Activated CD8-positive, alpha-beta memory T cell treated with anti-CD3 and anti-CD28 coated beads for 48 hours (primary cell): ENCODE measurements around the gene BMS1.
"Not testable (repeated sequence)": the region's sequence is repeated elsewhere in the genome, so short reads cannot be mapped to it uniquely, and the experiment has no call there.

Experiments
- DNase-seq, 3 experiments: peaks; one replicate each; pipeline ENCODE4 v3.0.0-alpha.2; 2020; ENCODE audit warnings: low read depth in 2 of 3, low spot score in 2 of 3

Gene BMS1, protein sequence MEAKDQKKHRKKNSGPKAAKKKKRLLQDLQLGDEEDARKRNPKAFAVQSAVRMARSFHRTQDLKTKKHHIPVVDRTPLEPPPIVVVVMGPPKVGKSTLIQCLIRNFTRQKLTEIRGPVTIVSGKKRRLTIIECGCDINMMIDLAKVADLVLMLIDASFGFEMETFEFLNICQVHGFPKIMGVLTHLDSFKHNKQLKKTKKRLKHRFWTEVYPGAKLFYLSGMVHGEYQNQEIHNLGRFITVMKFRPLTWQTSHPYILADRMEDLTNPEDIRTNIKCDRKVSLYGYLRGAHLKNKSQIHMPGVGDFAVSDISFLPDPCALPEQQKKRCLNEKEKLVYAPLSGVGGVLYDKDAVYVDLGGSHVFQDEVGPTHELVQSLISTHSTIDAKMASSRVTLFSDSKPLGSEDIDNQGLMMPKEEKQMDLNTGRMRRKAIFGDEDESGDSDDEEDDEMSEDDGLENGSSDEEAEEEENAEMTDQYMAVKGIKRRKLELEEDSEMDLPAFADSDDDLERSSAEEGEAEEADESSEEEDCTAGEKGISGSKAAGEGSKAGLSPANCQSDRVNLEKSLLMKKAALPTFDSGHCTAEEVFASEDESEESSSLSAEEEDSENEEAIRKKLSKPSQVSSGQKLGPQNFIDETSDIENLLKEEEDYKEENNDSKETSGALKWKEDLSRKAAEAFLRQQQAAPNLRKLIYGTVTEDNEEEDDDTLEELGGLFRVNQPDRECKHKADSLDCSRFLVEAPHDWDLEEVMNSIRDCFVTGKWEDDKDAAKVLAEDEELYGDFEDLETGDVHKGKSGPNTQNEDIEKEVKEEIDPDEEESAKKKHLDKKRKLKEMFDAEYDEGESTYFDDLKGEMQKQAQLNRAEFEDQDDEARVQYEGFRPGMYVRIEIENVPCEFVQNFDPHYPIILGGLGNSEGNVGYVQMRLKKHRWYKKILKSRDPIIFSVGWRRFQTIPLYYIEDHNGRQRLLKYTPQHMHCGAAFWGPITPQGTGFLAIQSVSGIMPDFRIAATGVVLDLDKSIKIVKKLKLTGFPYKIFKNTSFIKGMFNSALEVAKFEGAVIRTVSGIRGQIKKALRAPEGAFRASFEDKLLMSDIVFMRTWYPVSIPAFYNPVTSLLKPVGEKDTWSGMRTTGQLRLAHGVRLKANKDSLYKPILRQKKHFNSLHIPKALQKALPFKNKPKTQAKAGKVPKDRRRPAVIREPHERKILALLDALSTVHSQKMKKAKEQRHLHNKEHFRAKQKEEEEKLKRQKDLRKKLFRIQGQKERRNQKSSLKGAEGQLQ

GRCh38 chr10:42782446-42783180 is at the start of gene BMS1:
Gene BMS1, plus strand, starts transcription at chr10:42782795. Its CDS starts 1,600 bp downstream, at chr10:42784395.
- peak; percentile 71 to 79 (median 78) for DNase-seq

DNA sequence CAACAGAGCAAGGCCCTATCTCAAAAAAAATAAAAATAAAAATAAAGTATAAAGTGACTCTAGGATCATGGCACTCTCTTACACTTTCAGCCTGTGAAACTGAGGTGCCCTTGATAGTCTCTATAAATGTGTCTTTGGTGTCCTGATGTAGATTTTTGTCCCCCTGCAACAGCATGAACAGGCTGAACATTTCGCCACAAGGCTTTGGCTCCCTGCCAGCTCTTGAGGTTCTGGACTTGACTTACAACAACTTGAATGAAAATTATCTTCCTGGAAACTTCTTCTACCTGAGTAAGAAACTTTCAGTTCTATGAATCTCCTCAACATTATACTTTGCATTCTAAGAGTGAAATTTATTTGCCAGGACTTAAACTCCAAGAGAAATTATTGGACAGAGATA is 48.1 kb upstream of the BMS1 start:
- no peak for DNase-seq

- no peak for DNase-seq
Measured at GRCh38 chr10:42738679-42739078, 43.9 kb upstream of the BMS1 start.

GRCh38 chr10:42741536-42741935 is 41.1 kb upstream of the BMS1 start:
- DNase-seq = not testable (repeated sequence)

- DNase-seq = no peak
Measured at GRCh38 chr10:42743697-42744096, 38.9 kb upstream of the BMS1 start.

DNA sequence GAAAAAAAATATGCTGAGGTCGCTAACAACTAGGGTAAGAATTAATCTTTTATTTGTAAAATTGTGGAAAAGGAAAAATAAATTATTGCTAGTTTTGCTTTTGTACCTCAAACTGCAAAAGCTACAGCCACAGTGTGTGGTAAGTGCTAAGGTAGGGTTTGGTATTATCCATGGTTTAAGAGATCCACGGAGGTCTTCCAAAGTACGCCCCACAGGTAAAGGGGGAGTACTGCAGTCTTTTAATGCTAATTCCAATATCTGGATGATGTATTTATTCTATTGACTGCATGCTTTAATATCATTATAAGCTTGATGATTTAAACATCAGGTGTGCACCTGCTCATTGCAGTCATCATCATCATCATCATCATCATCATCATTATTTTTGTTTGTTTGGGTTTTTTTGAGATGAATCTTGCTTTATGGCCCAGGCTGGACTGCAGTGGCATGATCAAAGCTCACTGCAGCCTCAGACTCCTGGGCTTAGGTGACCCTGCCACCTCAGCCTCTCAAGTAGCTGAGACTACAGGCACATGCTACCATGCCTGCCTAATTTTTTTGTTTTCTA is 38.4 kb upstream of the BMS1 start:
- DNase-seq = no peak

DNA sequence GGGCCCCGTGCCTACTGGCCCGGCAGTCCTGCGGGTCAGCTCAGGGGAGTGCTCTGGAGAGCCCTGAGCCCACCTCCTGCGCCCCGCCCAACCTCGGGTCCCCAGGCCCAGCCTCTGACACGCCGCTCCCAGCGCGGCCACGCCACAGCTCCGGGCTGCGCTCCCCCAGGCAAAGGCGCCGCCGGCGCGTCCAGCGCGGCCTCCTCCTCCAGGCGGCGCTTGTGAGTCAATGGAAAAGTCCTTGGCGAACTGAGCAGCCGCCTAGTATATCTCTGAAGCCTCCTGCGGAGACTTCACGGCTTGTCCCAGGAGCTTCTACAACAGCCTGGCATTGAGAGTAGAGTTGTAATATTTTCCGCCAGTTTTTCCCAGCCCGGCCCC is 29.5 kb upstream of the BMS1 start:
- peak; percentile 46 to 58 (median 56) for DNase-seq

DNA sequence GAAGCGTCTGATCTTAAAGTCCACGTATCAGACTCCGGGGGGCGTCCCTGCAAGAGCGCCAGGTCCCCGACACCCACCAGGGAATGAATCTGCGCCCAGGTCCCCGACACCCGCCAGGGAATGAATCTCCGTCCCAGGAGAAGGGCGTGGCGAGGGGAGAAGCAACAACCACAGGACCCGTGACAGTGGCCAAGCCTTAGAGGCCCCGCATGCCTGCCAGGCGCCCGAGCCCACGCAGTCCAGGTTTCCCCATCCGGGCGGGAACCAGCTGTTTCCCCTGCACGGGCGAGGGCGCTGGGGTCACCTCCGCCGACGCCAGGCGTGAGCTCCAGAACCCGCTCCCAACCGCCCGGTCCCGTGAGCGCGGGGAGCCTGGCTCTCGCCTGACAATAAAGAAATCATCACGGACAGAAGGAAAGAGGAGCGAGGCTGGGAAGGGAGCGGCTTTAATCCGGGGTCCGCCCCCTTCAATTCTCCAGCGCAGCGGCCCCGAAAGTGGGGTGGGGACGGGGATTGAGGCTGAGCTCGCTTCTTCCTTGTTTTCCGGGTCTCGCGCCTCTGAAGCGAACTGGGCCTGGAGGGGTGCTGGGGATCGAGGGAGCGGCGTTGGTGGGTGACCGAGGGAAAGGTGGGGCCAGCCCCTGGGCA is 29.0 kb upstream of the BMS1 start:
- DNase-seq = no peak

DNA sequence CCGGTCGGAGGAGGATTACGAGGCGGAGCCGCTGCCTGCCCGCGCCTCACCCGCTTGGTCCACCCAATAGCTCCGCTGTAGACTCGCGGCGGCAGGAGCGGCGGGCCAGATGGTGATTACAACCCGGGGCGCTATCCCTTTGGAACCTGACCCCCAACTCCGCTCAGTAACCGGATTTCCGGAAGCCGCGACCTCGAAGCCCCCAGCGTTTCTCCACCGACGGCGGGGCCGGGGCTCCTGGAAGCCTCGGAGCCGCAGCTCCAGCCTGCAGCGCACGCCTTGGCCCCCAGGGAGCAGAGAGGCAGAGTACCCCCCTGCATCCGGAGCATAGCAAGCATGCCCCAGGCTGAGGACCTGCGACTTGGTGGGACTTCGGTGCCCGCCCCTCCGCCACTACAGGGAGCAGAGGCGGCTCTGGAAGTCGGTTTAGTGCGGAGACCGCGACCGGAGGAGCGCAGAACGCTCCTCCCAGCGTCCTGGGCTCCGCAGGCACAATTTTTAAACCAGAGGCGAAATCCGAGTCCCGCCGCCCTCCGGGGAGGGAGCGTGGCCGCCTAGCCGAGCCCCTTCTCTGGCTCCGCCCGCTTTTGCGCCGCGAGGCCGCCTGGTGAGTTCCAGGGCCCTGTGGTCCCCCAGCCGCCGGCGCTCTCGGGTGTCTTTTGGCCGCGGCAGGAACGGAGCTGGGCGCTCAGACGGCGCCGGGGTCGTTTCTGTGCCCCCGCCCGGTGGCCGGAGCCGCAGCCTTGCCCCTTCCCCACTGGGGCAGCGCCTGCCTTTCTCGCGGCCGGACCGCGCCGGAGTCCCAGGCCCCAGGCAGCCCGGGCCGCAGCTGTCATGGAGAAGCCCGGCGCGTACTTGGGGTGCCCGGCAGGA is 28.2 kb upstream of the BMS1 start:
- no peak for DNase-seq

GRCh38 chr10:42755028-42755451 is 27.6 kb upstream of the BMS1 start:
- no peak for DNase-seq

- DNase-seq = no peak
Measured at GRCh38 chr10:42755556-42756093, 27.0 kb upstream of the BMS1 start.

GRCh38 chr10:42767906-42768305 is 14.7 kb upstream of the BMS1 start:
- DNase-seq = no peak

- no peak for DNase-seq
Measured at GRCh38 chr10:42768581-42769152, 13.9 kb upstream of the BMS1 start.

DNA sequence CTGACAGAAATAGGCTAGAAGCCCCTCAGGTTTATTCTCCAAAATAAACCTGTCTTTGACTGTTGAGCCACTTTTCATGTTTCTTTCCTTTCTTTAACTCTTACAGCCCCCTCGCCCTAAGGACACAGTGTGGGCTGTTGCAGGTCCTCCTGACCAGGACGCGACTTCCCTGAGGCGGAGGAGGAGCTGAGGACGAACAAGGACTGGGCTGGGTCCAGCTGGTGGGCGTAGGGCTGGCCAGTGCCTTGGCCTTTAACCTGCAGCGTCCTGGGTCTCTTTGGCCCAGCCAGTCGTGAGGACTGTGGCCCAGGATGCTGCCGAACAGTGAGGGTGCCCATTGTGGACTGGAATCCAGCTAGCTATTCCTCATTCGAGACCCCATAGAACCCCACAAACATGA is 13.4 kb upstream of the BMS1 start:
- no peak for DNase-seq

- no peak for DNase-seq
Measured at GRCh38 chr10:42769673-42770072, 12.9 kb upstream of the BMS1 start.

DNA sequence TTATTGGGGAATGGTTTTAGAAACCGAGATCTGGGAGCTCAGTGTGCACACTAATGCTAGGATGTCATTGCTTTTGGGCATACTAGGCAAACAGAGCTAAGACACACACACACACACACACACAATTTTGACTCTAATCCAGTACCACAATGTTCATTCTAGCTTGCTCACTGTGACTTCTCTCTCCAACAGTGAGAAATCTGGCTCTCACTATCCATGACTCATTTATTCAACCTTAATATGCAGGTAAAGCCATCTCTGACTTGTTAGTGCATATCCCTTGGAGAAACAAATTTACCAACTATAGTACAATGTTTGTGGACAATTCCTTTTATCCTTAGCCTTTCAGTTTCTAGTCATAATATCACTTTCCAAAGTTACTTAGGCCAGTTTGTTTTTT is 5.9 kb upstream of the BMS1 start:
- no peak for DNase-seq

GRCh38 chr10:42780456-42780855 is 2.1 kb upstream of the BMS1 start:
- no peak for DNase-seq

GRCh38 chr10:42781893-42782445 is 626 bp upstream of the BMS1 start:
- DNase-seq = no peak
